GM20431 (cell line): ENCODE data around the gene GOSR2.
"Not testable (repeated sequence)": the region's sequence is repeated elsewhere in the genome, so short reads cannot be mapped to it uniquely, and the experiment has no call there.

Experiments used
- in situ Hi-C: fragments of 300-500 bp; cut with MseI, MboI; formaldehyde crosslinking; loops from one replicate; pipeline ENCODE4 v1.15.0; 2020; ENCODE audit warnings: low sequenced_read_pairs; ENCODE audit not compliant: unreplicated experiment

The GOSR2 gene

GRCh38 chr17:46984341-46984740 lies 61.4 kb downstream of the GOSR2 start:
- in situ Hi-C loops: no loop called here

GRCh38 chr17:46984892-46985291 lies 61.9 kb downstream of the GOSR2 start:
- in situ Hi-C loops: no loop called here

- in situ Hi-C loops: no loop called here
Measured at GRCh38 chr17:46986366-46986765, 63.4 kb downstream of the GOSR2 start.

GRCh38 chr17:46987927-46988326 lies 65.0 kb downstream of the GOSR2 start:
- in situ Hi-C loops: not testable (repeated sequence)

GRCh38 chr17:46989637-46990431 lies 66.9 kb downstream of the GOSR2 start:
- in situ Hi-C loops: no loop called here

GRCh38 chr17:46991617-46992016 lies 68.7 kb downstream of the GOSR2 start:
- in situ Hi-C loops: no loop called here
